GM12874 (cell line): ENCODE data around the gene NDUFA13.

Experiments
- TF ChIP-seq, protein P1 (sequence below): IDR thresholded peaks from 2 replicates; pipeline ENCODE4 v1.5.1; 2011; ENCODE audit warnings: low read depth, mild to moderate bottlenecking, control low read depth, low read length, moderate library complexity; ENCODE audit not compliant: insufficient read depth

Gene NDUFA13

DNA sequence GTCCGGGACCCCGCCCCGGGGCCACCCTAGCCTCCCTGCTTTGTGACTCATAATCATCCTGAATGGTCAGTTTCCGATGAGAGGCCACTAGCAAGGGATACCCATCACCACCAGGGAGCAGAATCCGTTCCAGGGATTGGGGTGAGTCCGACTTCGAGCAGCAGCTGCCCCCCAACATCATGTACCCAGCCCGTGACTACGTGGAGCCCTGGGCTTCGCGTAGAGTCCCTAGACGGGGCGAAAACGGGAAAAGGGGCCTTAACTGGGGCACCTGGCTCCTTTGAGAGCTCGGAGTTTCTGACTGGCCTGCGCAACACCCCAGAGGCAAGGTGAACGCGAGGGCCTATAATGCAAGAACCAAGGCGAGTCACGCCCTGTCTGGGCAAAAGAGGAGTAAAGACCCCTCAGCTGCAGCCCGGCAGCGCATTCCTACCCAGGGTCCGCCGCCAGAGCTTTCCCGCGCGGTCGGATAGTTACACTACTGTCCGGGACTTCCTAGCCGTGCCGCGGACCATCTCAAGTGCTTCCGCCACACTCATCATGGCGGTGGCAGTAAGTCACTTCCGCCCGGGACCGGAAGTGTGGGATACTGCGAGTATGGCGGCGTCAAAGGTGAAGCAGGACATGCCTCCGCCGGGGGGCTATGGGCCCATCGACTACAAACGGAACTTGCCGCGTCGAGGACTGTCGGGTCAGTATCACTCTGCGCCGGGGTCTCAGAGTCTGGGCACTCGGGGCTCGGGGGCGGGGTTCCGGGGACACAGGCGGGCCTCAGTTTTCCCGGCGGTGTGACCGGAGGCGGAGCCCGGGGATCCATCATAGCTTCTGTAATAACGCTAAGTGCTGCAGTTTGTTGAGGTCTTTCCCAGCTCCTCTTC lies at the start of gene NDUFA13:
NDUFA13 (plus strand) TSS at position 584 of the 878 bp plus-strand sequence; CDS start at position 598, 14 bp downstream.
- TF ChIP-seq, protein P1, sequence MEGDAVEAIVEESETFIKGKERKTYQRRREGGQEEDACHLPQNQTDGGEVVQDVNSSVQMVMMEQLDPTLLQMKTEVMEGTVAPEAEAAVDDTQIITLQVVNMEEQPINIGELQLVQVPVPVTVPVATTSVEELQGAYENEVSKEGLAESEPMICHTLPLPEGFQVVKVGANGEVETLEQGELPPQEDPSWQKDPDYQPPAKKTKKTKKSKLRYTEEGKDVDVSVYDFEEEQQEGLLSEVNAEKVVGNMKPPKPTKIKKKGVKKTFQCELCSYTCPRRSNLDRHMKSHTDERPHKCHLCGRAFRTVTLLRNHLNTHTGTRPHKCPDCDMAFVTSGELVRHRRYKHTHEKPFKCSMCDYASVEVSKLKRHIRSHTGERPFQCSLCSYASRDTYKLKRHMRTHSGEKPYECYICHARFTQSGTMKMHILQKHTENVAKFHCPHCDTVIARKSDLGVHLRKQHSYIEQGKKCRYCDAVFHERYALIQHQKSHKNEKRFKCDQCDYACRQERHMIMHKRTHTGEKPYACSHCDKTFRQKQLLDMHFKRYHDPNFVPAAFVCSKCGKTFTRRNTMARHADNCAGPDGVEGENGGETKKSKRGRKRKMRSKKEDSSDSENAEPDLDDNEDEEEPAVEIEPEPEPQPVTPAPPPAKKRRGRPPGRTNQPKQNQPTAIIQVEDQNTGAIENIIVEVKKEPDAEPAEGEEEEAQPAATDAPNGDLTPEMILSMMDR: no peak

DNA sequence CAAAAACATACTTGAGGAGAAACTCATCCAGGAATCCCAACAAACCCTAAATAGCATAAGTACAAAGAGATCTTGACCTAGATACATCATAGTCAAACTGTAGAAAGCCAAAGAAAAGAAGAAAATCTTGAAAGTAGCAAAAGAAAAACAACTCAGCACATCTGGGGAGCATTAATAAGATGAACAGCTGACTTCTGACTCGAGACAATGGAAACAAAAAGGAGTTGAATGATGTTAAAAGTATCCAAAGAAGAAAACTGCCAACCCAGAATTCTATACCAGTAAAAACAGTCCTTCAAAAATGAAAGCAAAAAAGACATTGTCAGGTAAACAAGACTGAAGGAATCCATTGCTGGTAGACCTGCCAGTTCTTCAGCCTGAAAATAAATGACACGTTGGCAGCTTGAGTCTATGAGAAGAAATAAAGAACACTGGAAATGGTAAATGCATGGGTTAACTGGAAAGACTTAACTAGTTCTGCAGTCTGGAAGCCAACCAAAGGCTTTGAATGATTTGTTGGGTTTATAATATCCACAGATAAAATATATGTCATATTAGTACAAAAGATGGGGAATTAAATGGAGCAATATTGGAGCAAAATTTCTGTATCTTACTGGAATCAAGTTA lies 47.5 kb upstream of the NDUFA13 start:
- TF ChIP-seq, protein P1: no peak

DNA sequence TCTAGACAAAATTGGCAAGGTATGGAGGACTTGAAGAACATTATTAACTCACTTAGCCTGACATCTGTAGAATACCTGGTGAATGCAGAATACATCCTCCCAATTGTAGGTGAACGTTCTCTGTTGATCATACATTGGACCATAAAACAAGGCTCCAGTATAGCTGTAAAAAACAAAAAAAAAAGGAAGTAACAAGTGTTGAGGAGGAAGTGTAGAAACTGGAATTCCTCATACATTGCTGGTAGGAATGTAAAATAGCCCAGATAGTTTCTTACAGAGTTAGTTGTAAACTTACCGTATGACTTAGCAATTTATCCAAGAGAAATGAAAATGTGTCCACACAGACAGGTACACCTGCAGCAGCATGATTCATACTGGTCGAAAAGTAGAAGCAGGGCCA lies 45.4 kb upstream of the NDUFA13 start:
- TF ChIP-seq, protein P1: no peak

DNA sequence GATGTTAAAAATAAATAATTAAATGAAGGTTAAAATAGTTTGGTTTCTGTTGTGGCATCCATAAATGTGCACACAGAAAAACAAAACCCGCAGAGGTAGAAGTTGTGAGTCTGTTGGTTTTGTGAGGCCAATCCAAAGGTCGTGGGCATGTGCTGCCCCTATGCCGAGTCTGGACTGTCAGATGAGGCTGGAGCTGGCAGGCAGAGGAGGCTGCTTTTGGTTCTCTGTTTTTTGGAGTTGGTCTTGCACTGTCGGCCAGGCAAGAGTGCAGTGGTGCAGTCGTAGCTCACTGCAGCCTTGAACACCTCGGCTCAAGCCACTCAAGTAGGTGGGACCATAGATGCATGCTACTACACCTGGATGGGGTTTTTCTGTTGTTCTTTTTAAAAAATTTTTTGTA lies 44.3 kb upstream of the NDUFA13 start:
- TF ChIP-seq, protein P1: no peak

DNA sequence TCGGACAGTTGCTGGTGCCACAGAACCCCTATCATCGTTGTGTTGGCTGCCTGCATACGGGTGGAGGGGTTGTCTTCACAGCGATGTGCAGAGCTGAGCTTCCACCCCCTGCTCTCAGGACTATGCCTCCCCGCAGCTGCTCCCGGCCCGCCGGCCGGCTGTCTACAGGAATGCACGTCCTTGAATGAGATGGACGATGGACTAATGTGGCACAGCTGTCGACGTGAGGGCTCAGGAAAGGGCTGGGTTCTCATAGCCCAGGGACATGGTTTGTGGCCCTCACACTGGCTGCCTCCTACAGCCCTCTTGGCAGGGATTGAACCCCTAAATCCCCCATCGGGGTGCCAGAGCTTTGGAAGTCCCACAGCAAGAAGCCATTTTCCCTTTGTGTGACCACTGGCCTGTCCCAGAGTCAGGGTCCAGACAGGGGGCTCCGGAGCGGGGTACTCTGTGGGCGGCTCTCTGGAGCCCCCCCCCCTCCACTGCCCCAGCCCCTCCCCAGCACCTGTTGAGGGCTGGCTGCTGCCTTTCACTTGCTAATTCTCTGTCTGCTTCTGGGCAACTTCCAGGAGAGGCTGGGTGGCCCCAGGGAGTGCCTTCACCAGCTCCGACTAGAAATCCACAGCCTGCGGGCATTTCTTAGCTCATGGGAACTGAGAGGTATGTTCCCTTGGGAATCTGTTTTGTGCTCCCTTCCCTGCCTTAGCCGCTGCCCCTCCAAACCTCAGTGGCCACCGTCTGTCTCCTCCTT lies 40.8 kb upstream of the NDUFA13 start:
- TF ChIP-seq, protein P1: no peak

DNA sequence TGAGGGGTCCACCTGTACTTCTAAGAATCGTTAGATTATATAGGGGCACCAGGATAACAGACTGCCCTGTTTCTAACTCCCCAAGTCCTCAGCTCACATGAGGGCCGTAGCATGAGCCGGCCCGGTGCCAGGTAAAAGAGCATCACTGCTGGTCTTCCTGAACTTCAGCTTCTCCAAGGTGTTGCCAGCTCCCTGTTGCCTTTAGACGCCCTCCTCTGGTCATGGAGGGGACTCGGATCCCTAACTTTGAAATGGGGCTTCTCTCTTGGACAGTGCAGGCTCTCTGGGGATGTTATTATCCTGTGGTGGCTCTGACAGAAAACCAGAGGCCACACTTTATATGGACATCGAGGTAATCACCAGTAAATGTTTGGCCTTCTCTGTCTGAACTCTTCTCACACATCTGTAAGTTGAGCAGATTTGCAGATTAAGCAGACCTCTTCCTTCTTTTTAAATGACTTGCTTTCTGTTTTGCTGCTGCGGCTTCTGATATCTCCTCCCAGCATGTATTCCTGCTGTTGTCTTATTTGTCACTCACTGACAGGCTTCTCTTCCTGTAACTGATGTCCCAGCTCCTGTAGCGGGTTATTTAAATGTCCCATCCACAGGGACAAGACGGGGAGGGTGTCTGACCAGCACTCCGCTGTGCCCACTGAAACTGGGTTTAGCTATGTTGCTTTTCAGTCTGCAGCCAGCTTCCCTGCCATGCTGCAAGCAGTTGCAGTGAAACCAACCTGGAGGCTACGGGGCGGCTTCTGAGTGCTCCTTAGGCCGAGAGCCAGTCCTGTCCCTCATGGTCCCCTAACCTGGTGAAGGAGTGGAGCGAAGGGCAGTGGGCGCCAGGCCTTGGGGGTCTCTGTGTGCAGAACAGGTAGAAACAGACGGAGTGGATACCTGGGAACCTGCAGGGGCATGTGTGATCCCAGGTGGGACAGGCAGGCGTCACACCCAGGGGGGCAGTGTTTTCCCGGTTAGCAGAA lies 39.9 kb upstream of the NDUFA13 start:
- TF ChIP-seq, protein P1: 0 out of 2 replicates have a peak, but pooled peaks have one; percentile 15
